ENCODE results near the gene FAM111B.
"Not testable (repeated sequence)": the region's sequence is repeated elsewhere in the genome, so short reads cannot be mapped to it uniquely, and the experiment has no call there.

FAM111B gene

GRCh38 chr11:59119826-59120225 lies 12.8 kb downstream of the FAM111B start:
- TF ChIP-seq CTCF (conservative IDR thresholded peaks at IDR 0.05): no peak
- no peak overlapping the region for H3K27ac ChIP-seq

DNA sequence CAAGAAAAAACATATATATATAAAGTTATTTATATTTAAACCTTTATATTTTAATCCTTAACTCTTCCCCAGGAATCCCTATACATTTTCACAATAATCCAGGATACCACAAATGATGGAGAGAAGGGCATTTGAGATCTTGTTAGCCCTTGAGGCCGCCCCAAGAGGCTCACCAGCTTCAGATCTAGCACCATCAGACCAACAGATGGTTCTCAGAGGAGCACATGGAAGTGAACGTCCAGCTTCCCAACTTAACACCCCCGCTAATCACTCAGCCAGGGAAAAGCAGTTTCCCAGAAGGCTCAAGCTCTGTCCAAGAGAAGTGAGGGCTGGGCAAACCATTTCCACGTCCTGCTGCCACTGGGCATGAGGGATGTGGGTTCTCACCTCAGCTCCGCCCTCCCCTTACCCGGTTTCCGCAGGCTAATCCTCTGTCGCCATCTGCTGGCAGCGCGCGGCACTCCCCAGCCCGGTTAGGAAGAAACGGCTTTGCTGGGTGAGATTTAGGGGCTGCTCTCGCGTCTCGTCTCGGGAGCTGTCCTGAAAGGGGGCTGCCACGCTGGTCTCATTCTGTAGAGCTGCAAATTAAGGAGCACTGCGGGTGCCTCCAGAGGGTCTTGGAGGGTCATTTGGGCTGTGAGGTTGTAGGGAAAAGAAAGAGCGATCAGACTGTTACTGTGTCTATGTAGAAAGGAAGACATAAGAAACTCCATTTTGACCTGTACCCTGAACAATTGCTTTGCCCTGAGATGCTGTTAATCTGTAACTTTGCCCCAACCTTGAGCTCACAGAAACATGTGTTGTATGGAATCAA lies 28.8 kb downstream of the FAM111B start:
- TF ChIP-seq CTCF (conservative IDR thresholded peaks at IDR 0.05): peak; percentile 99
- no peak overlapping the region for H3K27ac ChIP-seq

DNA sequence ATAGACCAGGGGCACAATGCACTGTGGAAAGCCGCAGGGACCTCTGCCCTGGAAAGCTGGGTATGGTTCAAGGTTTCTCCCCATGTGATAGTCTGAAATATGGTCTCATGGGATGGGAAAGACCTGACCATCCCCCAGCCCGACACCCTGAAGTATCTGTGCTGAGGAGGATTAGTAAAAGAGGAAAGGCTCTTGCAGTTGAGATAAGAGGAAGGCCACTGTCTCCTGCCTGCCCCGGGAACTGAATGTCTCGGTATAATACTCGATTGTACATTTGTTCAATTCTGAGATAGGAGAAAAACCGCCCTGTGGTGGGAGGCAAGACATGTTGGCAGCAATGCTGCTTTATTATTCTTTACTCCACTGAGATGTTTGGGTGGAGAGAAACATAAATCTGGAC lies 29.5 kb downstream of the FAM111B start:
- not testable (repeated sequence) for H3K27ac ChIP-seq

- no peak overlapping the region for H3K27ac ChIP-seq
- no peak for TF ChIP-seq CTCF (conservative IDR thresholded peaks at IDR 0.05)
These were observed 30.2 kb downstream of the FAM111B start for GRCh38 chr11:59137190-59137589.

- no peak overlapping the region for H3K27ac ChIP-seq
- TF ChIP-seq CTCF (conservative IDR thresholded peaks at IDR 0.05): no peak
These were observed 31.6 kb downstream of the FAM111B start for GRCh38 chr11:59138643-59139042.

DNA sequence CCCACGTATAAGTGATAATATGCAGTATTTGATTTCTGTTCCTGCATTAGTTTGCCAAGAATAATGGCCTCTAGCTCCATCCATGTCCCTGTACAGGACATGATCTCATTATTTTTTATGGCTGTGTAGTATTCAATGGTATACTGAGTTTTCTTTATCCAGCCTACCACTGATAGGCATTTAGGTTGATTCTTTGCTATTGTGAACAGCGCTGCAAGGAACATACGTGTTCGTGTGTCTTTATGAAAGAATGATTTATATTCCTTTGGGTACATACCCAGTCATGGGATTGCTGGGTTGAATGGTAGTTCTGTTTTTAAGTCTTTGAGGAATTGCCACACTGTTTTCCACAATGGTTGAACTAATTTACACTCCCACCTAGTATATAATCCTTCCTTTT lies 34.2 kb downstream of the FAM111B start:
- TF ChIP-seq CTCF (conservative IDR thresholded peaks at IDR 0.05): no peak

GRCh38 chr11:59141673-59142460 lies 34.8 kb downstream of the FAM111B start:
- H3K27ac ChIP-seq: peak overlapping the region; percentile 89

More for the DNA sequence above, 34.2 kb downstream of the FAM111B start:
- H3K27ac ChIP-seq: peak overlapping the region; percentile 89

More at GRCh38 chr11:59141673-59142460, 34.8 kb downstream of the FAM111B start:
- TF ChIP-seq CTCF (conservative IDR thresholded peaks at IDR 0.05): no peak

All from VCaP (cell line).